MM.1S (cell line): ENCODE measurements around the gene ZNF416.

Experiments
- DNase-seq: peaks from one replicate; pipeline ENCODE4 v3.0.0-alpha.2; 2015
- H2AFZ ChIP-seq: fragments of 300-600 bp; sonication (generic); 2 replicates; pipeline ENCODE4 v1.6.0; 2016; ENCODE audit warnings: antibody characterized with exemption, low read length
- H3F3A ChIP-seq: fragments of 300-600 bp; sonication (generic); 2 replicates; pipeline ENCODE4 v1.6.1; 2016; ENCODE audit warnings: mild to moderate bottlenecking, antibody characterized with exemption, low read length, moderate library complexity, mixed read lengths; ENCODE audit not compliant: insufficient read depth
- H3K27ac ChIP-seq: fragments of 300-600 bp; sonication (generic); 2 replicates; pipeline ENCODE4 v1.5.1; 2016; ENCODE audit warnings: mild to moderate bottlenecking, low read length
- H3K27me3 ChIP-seq: fragments of 300-600 bp; sonication (generic); replicated peaks from 2 replicates; pipeline ENCODE4 v1.6.0; 2016; ENCODE audit warnings: low read length; ENCODE audit not compliant: insufficient read depth
- H3K36me3 ChIP-seq: fragments of 300-600 bp; sonication (generic); replicated peaks from 2 replicates; pipeline ENCODE4 v1.6.1; 2016; ENCODE audit warnings: mild to moderate bottlenecking, low read length, mixed read lengths; ENCODE audit not compliant: insufficient read depth
- H3K4me1 ChIP-seq: fragments of 300-600 bp; sonication (generic); 2 replicates; pipeline ENCODE4 v1.6.1; 2016; ENCODE audit warnings: low read length, mixed read lengths
- H3K4me2 ChIP-seq: fragments of 300-600 bp; sonication (generic); 2 replicates; pipeline ENCODE4 v1.6.0; 2016; ENCODE audit warnings: low read depth, low read length
- H3K4me3 ChIP-seq: fragments of 300-600 bp; sonication (generic); 2 replicates; pipeline ENCODE4 v1.5.1; 2016; ENCODE audit warnings: low read length, mixed read lengths
- H3K79me2 ChIP-seq: fragments of 300-600 bp; sonication (generic); 2 replicates; pipeline ENCODE4 v1.6.1; 2016; ENCODE audit warnings: mixed run types, low read length, mixed read lengths
- H3K9ac ChIP-seq: fragments of 300-600 bp; sonication (generic); 2 replicates; pipeline ENCODE4 v1.6.1; 2016; ENCODE audit warnings: low read length, mixed read lengths
- H3K9me2 ChIP-seq: fragments of 300-600 bp; sonication (generic); replicated peaks from 2 replicates; pipeline ENCODE4 v1.6.1; 2016; ENCODE audit warnings: mild to moderate bottlenecking, low read length, mixed read lengths; ENCODE audit not compliant: insufficient read depth
- H3K9me3 ChIP-seq: fragments of 300-600 bp; sonication (generic); replicated peaks from 2 replicates; pipeline ENCODE4 v1.6.1; 2016; ENCODE audit warnings: mild to moderate bottlenecking, low read length, mixed read lengths; ENCODE audit not compliant: insufficient read depth
- H4K20me1 ChIP-seq: fragments of 300-600 bp; sonication (generic); 2 replicates; pipeline ENCODE4 v1.6.1; 2016; ENCODE audit warnings: mild to moderate bottlenecking, low read length, moderate library complexity, mixed read lengths; ENCODE audit not compliant: insufficient read depth
- EZH2 ChIP-seq: fragments of 300-600 bp; sonication (generic); optimal IDR thresholded peaks from 2 replicates; pipeline ENCODE3; 2017; ENCODE audit warnings: low read depth, mild to moderate bottlenecking, antibody characterized with exemption, low read length, mixed read lengths
- EZH2phosphoT487 ChIP-seq: fragments of 300-600 bp; sonication (generic); IDR thresholded peaks from 2 replicates; pipeline ENCODE4 v1.6.1; 2018; ENCODE audit warnings: antibody characterized with exemption, low read length
- TF ChIP-seq, protein P1 (sequence below): fragments of 300-600 bp; sonication (generic); IDR thresholded peaks from 2 replicates; pipeline ENCODE4 v1.5.1; 2016; ENCODE audit warnings: antibody characterized with exemption, low read length, mixed read lengths

The ZNF416 gene

GRCh38 chr19:57578487-57579205, at the start of gene ZNF416:
TSS of gene ZNF416 (minus strand) at chr19:57578911. CDS start at chr19:57578704, 207 bp downstream.
- H3K79me2 ChIP-seq, result peaks cover 14% of the 10 kb centered on the region
- DNase-seq, result peak; percentile 98
- H3K9me3 ChIP-seq, result no peaks in the 10 kb centered on the region
- no peaks in the 10 kb centered on the region for H3K9me2 ChIP-seq
- H4K20me1 ChIP-seq, result no peaks in the 10 kb centered on the region
- H3K27ac ChIP-seq, result no peak within 1 kb of the TSS
- peak within 1 kb of the TSS; percentile 87 for H3K4me2 ChIP-seq
- TF ChIP-seq, protein P1, sequence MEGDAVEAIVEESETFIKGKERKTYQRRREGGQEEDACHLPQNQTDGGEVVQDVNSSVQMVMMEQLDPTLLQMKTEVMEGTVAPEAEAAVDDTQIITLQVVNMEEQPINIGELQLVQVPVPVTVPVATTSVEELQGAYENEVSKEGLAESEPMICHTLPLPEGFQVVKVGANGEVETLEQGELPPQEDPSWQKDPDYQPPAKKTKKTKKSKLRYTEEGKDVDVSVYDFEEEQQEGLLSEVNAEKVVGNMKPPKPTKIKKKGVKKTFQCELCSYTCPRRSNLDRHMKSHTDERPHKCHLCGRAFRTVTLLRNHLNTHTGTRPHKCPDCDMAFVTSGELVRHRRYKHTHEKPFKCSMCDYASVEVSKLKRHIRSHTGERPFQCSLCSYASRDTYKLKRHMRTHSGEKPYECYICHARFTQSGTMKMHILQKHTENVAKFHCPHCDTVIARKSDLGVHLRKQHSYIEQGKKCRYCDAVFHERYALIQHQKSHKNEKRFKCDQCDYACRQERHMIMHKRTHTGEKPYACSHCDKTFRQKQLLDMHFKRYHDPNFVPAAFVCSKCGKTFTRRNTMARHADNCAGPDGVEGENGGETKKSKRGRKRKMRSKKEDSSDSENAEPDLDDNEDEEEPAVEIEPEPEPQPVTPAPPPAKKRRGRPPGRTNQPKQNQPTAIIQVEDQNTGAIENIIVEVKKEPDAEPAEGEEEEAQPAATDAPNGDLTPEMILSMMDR, result peak; percentile 27
- TF ChIP-seq EZH2phosphoT487 (no peak), EZH2 (no peak)
- H2AFZ ChIP-seq, result peak within 1 kb of the TSS; percentile 99
- peak within 1 kb of the TSS; percentile 76 for H3K9ac ChIP-seq
- H3K4me1 ChIP-seq, result peaks cover 9% of the 10 kb centered on the region; the same call in 1 of the 2 replicates
- H3K27me3 ChIP-seq, result no peaks in the 10 kb centered on the region
- H3F3A ChIP-seq, result no peaks in the 10 kb centered on the region
- H3K4me3 ChIP-seq, result peak within 1 kb of the TSS; percentile 92
- H3K36me3 ChIP-seq, result peaks cover 22% of the 10 kb centered on the region

- peaks cover 14% of the 10 kb centered on the region for H3K36me3 ChIP-seq
- no peaks in the 10 kb centered on the region for H4K20me1 ChIP-seq
- no peaks in the 10 kb centered on the region for H3K27me3 ChIP-seq
- no peak overlapping the region for H2AFZ ChIP-seq
- no peaks in the 10 kb centered on the region for H3K9me2 ChIP-seq
- no peaks in the 10 kb centered on the region for H3K4me1 ChIP-seq
- no peak overlapping the region for H3K27ac ChIP-seq
- TF ChIP-seq EZH2phosphoT487, result no peak
- TF ChIP-seq, protein P1, result no peak
- TF ChIP-seq EZH2, result no peak
- no peak for DNase-seq
- no peak overlapping the region for H3K4me3 ChIP-seq
- H3K4me2 ChIP-seq, result no peak overlapping the region
- H3K79me2 ChIP-seq, result no peaks in the 10 kb centered on the region
- H3F3A ChIP-seq, result no peaks in the 10 kb centered on the region
- no peak overlapping the region for H3K9ac ChIP-seq
- H3K9me3 ChIP-seq, result peaks cover 13% of the 10 kb centered on the region; the same call in 1 of the 2 replicates
Measured at GRCh38 chr19:57623091-57623490, 44.4 kb upstream of the ZNF416 start.

- peaks cover 14% of the 10 kb centered on the region for H3K36me3 ChIP-seq
- no peaks in the 10 kb centered on the region for H3F3A ChIP-seq
- no peak overlapping the region for H3K9ac ChIP-seq
- no peak for TF ChIP-seq EZH2phosphoT487
- TF ChIP-seq, protein P1, result no peak
- TF ChIP-seq EZH2, result no peak
- H3K79me2 ChIP-seq, result no peaks in the 10 kb centered on the region
- no peaks in the 10 kb centered on the region for H3K9me2 ChIP-seq
- no peak overlapping the region for H2AFZ ChIP-seq
- H3K27me3 ChIP-seq, result no peaks in the 10 kb centered on the region
- H3K4me3 ChIP-seq, result no peak overlapping the region
- no peak overlapping the region for H3K4me2 ChIP-seq
- H3K27ac ChIP-seq, result no peak overlapping the region
- no peak for DNase-seq
- H3K4me1 ChIP-seq, result no peaks in the 10 kb centered on the region
- H3K9me3 ChIP-seq, result peaks cover 13% of the 10 kb centered on the region; the same call in 1 of the 2 replicates
- H4K20me1 ChIP-seq, result no peaks in the 10 kb centered on the region
Measured at GRCh38 chr19:57620673-57621348, 42.1 kb upstream of the ZNF416 start.
